Measurements from ENCODE around the gene FAM50B. TPM values are rescaled to one million over a fixed set of nuclear protein-coding genes. Genes with fewer than 3 reads are reported as not detected.

Gene FAM50B
- total RNA-seq, 2 donors from 2014 or later = 3.2 to 3.9 TPM

DNA sequence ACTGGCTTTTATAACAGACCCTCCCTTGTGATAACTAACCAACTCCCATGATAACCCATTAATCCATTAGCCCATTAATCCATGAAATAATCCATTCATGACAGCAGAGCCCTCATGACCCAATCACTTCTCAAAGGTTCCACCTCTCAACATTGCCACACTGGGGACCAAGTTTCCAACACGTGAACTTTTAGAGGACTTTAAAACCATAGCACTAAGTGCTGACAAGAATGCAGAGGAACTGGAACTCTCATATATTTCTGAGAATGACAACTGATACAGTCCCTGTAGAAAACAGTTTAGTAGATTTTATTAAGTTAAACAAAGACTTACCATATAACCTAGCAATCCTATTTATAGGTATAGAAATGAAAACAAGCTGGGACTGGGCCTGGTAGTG lies 11.4 kb upstream of the FAM50B start:
- Histone ChIP-seq H3K27ac (no peak overlapping the region), H3K9me3 (no peaks in the 10 kb centered on the region), H3K4me3 (no peak overlapping the region), H3K36me3 (no peaks in the 10 kb centered on the region), H3K9ac (ENCODE audit: low read depth in 2 of 2, low read length in 2 of 2) (no peak overlapping the region), H3K4me1 (no peaks in the 10 kb centered on the region), H3K27me3 (no peaks in the 10 kb centered on the region)
- TF ChIP-seq, protein P1, sequence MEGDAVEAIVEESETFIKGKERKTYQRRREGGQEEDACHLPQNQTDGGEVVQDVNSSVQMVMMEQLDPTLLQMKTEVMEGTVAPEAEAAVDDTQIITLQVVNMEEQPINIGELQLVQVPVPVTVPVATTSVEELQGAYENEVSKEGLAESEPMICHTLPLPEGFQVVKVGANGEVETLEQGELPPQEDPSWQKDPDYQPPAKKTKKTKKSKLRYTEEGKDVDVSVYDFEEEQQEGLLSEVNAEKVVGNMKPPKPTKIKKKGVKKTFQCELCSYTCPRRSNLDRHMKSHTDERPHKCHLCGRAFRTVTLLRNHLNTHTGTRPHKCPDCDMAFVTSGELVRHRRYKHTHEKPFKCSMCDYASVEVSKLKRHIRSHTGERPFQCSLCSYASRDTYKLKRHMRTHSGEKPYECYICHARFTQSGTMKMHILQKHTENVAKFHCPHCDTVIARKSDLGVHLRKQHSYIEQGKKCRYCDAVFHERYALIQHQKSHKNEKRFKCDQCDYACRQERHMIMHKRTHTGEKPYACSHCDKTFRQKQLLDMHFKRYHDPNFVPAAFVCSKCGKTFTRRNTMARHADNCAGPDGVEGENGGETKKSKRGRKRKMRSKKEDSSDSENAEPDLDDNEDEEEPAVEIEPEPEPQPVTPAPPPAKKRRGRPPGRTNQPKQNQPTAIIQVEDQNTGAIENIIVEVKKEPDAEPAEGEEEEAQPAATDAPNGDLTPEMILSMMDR (IDR thresholded peaks at IDR 0.05) = no peak
- intact Hi-C loops (cut with DNase I) = no loop called here
- no peak for DNase-seq

DNA sequence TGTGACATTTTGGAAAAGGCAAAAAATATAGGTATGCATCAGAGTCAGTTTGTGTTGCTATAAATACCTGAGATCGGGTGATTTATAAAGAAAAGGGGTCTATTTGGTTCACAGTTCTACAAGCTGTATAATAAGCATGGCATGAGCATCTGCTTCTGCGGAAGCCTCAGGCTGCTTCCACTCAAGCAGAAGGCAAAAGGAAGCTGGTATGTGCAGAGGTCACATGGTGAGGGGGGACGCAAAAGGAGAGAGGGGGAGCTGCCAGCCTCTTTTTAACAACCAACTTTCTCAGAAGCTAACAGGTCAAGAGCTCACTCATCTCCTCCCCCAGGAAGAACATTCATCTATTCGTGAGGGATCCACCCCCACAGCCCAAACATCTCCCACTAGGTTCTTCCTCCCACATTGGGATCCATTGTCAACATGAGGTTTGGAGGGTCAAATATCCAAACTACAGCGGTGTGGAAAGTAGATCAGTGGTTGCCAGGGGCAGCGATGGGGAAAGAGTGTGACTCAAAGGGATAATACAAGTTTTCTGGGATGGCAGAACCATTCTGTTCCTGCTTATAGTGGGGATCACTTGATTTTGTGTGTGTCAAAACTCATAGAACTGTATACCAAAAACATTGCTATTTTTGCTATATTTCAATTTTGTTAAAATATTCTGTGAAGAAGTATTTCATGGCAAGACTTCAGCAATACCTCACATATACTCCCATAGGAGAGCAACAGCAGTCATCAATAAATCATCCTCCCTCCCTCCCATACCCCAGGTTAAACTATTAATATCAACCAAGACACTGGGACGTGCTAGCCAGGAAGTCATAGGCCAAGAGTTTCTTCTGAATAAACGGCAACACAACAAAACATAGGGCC lies 9.9 kb upstream of the FAM50B start:
- no peaks in the 10 kb centered on the region for H3K4me1 ChIP-seq
- H3K9me3 ChIP-seq = no peaks in the 10 kb centered on the region
- H3K27ac ChIP-seq = no peak overlapping the region
- intact Hi-C loops (cut with DNase I) = no loop called here
- no peak for DNase-seq
- H3K9ac ChIP-seq (ENCODE audit: low read depth in 2 of 2, low read length in 2 of 2) = no peak overlapping the region
- TF ChIP-seq, protein P1 (IDR thresholded peaks at IDR 0.05) = no peak
- no peak overlapping the region for H3K4me3 ChIP-seq
- H3K27me3 ChIP-seq = no peaks in the 10 kb centered on the region
- H3K36me3 ChIP-seq = no peaks in the 10 kb centered on the region

DNA sequence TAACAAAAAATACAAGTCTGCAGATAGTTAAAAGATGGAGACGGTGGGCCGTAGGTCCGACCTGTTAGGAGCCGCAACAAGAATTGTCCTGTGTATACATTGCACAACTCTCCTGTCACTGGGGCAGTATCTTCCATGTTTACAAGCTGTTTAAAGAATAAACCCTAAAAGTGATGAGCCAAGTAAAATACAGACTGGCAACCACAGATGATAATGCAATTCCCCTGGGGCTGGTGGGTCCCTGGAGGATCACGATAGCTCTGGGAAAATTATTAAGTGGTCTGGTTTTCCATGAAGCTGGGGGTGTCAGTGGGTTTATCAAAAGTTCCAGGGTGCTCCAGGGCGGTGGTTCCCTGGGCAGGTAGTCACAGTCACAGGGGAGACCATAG lies 8.1 kb upstream of the FAM50B start:
- Histone ChIP-seq H3K27ac (no peak overlapping the region), H3K9ac (ENCODE audit: low read depth in 2 of 2, low read length in 2 of 2) (no peak overlapping the region), H3K4me1 (no peaks in the 10 kb centered on the region), H3K9me3 (no peaks in the 10 kb centered on the region), H3K4me3 (no peak overlapping the region), H3K36me3 (no peaks in the 10 kb centered on the region), H3K27me3 (no peaks in the 10 kb centered on the region)
- TF ChIP-seq, protein P1 (IDR thresholded peaks at IDR 0.05) = no peak
- intact Hi-C loops (cut with DNase I) = loop anchor here (10.0 kb wide), 2 partner anchors 94 to 144 kb away; no protein-coding TSS in a partner anchor
- no peak for DNase-seq

DNA sequence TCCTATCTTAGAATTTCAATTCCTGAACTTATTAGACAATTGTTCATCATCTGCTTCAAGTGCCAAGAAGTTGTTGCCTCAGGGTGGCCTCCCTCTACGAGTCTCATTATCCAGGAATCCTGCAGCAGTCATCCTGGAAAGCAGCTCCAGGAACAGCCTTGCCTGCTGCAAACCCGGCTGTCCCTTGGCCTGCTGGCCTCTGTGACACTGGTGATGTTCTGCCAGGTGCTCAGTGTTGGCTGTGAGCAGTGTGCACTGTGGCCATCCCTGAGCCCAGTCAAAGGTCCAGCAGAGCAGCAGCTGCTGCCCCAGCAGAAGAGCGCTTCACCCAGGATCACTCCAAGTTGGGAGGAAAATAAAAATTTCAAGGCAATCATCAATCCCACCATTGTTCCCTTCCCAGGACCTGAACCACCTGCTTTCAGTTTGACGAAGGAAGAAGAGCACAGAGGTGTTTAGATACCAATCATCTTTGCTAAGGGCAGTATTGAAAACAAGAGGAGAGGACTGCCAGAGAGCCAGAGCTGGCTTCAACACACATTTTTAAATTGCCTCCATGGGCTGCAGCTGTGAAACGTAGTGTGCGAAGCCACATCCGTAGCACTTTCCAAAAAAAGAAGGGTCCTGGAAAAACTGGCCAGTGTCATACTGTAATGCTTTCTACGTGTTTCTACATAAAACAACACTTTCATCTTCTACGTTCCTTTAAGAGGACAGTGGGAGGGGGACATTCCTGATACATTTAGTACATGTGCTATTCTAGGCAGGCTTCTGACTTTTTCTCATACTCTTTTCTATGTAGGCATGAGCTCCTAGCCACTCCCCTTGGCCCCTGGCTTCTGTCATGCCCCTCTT lies 7.2 kb upstream of the FAM50B start:
- Histone ChIP-seq H3K4me3 (no peak overlapping the region), H3K4me1 (no peaks in the 10 kb centered on the region), H3K9ac (ENCODE audit: low read depth in 2 of 2, low read length in 2 of 2) (no peak overlapping the region), H3K27me3 (no peaks in the 10 kb centered on the region), H3K36me3 (no peaks in the 10 kb centered on the region), H3K27ac (no peak overlapping the region), H3K9me3 (no peaks in the 10 kb centered on the region)
- no peak for DNase-seq
- TF ChIP-seq, protein P1 (IDR thresholded peaks at IDR 0.05) = no peak
- intact Hi-C loops (cut with DNase I) = loop anchor here (10.0 kb wide), 2 partner anchors 93 to 143 kb away; no protein-coding TSS in a partner anchor

DNA sequence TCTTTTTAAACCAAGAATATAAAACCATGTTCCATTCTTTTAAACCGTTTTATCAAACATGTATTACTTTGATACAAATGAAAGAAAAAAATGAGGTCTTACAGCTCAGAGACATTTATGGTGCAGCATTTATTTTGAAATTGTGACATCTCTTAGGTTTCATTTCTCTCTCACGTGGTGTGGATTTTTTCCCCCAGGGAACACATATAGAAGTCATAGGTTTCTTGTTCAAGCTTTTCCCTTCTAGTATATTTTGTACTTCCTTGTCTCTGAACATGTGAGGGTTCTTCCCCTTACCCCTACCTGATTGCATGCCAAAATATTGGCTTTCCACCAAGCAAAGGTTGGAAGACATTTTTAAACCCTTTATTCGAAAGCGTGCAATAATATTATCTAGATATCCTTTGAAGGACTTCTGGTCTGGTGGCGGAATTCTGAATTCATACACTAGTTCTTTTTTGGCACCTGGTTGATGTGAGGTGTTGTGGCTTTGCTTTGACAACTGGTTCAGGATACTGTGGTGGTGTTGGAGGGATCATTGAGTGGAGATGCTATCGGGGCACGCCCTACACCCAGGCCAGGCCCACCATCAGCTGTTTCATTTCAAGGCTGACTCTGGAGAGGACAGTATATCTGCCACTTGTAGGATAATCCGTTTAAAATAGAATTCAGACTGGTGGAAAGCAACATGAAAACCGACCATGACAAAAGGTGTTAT lies 5.6 kb upstream of the FAM50B start:
- H3K9ac ChIP-seq (ENCODE audit: low read depth in 2 of 2, low read length in 2 of 2) = no peak overlapping the region
- no peaks in the 10 kb centered on the region for H3K9me3 ChIP-seq

More for the DNA sequence above, 5.6 kb upstream of the FAM50B start:
- Histone ChIP-seq H3K27ac (no peak overlapping the region), H3K27me3 (no peaks in the 10 kb centered on the region), H3K4me3 (no peak overlapping the region), H3K36me3 (no peaks in the 10 kb centered on the region), H3K4me1 (no peaks in the 10 kb centered on the region)
- TF ChIP-seq, protein P1 (IDR thresholded peaks at IDR 0.05) = no peak
- intact Hi-C loops (cut with DNase I) = loop anchor here (10.0 kb wide), 2 partner anchors 91 to 141 kb away; no protein-coding TSS in a partner anchor
- no peak for DNase-seq

All from colonic mucosa (tissue), 4 donors.